Measurements from ENCODE around the gene IFT88.
"Not testable (repeated sequence)": the region's sequence is repeated elsewhere in the genome, so short reads cannot be mapped to it uniquely, and the experiment has no call there.

Gene IFT88

DNA sequence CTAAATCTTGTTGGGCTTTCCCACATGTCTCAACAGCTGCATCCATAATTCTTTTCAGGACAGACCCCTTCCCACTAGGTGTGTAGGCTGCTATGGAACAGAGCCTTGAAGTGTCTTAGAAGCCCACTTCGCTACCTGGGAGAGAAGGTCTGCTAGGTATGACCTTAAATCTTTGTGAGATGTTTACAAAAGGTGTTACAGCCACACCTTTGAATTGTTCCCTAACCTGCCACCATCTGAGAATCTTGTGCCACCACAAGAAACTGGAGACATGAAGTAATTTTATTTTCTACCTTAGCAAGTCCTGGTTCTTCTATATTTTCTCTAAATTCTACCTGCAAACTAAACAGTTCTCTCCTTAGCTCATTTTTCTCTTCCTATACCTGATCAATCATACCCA, 69.1 kb downstream of the IFT88 start:
- DNase-seq (ENCODE audit: low spot score), result no peak

DNA sequence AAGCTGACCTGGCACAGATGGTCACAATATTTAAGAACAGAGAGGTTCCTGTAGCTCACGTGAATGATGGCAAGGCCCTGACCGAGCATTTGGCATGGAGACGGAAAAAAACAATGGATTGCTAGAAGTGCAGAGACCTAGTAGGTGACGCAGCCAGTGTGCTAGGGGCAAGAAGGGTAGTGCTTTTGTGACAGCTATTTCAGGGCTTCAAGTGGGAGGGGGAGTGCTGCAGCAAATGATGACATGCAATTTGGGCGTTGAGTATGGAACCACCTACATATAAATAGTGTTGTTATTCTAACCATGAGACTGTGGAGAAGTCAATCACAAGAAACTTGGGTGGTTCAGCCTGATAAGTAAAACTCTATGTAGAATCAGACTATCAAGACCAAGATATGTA, 70.9 kb downstream of the IFT88 start:
- no peak for DNase-seq (ENCODE audit: low spot score)

GRCh38 chr13:20647758-20648157, 80.8 kb downstream of the IFT88 start:
- no peak for DNase-seq (ENCODE audit: low spot score)

GRCh38 chr13:20652946-20653345, 86.0 kb downstream of the IFT88 start:
- DNase-seq (ENCODE audit: low spot score), result no peak

- DNase-seq (ENCODE audit: low spot score), result no peak
Observed at GRCh38 chr13:20654156-20654555, 87.2 kb downstream of the IFT88 start.

DNA sequence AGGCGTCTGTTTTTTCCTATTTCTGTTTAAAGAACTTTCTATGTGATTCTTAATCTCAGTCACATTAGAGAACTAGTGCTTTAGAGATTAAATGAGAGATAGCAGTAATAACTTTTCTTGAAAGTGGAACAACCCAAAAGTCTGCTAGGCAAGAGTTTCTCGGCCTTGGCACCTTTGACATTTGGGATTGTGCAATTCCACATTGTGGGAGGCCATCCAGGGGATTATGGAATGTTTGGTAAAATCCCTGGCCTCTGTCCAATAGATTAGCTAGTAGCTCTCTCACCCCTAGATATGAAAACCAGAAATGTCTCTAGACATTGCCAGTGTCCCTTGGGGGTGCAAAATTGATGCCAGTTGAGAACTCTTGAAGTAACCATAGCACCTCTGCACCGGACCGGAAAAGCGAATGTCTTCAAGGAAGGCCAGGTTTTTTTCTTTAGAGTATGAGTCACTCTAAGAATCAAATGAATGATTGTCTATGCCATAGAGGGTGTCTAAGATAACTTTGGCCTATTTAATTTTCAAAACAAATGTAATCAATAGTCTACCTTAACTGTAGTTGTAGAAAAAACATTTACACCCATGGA, 91.6 kb downstream of the IFT88 start:
- no peak for DNase-seq (ENCODE audit: low spot score)

DNA sequence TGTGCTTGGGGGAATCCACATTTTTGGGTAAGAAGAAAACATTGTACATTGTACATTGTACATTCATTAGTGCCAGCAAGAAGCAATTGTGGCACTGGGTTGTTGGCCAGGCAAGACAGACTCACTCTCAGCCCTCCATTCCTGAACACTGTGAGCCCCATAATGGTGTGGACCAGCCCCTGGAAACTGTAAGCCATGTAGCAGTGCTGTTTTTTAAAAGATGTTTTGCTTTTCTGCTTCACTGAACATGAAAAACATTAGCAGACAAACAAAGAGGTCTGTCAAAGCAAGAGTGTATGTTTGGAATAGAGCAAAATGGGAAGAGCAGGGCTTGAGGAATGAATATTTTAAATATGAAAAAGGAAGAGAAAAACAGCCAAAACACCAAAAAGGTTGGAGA, 97.4 kb downstream of the IFT88 start:
- DNase-seq (ENCODE audit: low spot score), result no peak

DNA sequence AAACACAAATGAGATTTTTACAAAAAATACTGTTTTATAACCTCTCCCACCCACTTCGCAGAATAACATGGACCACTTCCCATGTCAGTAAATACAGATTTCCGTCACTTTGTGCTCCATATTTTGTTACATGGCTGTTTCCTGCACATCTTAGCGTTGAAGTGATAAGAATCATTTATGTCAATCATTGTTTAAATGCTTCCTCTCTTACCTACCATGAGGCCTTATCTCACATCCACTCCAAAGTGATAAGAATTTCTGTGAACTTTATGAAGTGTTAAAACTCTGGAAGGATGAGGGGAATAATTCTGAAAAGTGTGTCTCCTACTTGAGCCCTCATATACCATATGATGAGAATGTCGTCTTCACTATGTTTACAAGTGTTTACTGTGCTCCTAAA, 100.0 kb downstream of the IFT88 start:
- DNase-seq (ENCODE audit: low spot score), result no peak

DNA sequence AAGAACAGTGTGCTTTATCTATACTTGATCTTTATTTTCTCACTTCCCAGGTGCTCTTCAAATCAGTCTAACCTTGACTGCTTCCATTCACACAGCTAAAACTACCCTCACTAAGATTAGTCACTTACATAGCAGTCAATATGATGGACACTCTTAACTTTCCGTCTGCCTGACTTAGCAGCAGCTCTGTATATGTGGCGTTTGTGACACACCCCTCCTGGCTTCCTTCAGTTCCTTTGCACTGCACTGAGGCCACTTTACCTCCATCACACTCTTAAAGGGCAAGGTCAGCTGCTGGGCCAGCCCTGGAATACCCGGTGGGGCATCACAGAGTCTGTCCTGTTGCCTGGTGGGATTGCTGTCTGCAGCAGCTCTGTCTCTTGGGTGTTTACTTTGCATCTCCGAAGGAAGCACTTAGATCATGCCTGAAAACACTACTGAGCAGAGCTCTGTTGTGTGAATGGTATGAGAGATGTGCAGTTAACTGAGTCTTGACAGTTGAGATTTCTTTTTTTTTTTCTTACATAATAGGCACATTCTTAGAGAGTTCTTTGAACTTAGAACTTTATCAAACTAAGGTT, 101.0 kb downstream of the IFT88 start:
- no peak for DNase-seq (ENCODE audit: low spot score)

- no peak for DNase-seq (ENCODE audit: low spot score)
Observed at GRCh38 chr13:20669162-20669561, 102.2 kb downstream of the IFT88 start.

DNA sequence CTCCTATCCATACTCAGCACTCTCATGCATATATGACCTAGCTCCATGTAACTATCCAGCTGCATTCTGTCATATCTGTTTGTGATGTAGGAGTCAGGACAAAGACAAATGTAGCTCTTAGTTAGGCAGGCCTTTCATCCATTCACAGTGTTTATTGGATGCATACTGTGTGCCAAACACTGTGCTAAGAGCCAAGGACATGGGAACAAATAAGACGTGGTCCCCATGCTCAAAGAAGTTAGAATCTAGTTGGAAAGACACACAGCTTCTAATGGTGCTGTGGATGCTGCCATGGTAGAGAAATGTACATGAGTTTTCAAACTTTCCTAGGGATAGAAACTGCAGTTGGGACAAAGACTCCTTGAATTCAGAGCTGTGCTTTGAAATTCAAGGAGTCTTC, 104.8 kb downstream of the IFT88 start:
- DNase-seq (ENCODE audit: low spot score), result no peak

DNA sequence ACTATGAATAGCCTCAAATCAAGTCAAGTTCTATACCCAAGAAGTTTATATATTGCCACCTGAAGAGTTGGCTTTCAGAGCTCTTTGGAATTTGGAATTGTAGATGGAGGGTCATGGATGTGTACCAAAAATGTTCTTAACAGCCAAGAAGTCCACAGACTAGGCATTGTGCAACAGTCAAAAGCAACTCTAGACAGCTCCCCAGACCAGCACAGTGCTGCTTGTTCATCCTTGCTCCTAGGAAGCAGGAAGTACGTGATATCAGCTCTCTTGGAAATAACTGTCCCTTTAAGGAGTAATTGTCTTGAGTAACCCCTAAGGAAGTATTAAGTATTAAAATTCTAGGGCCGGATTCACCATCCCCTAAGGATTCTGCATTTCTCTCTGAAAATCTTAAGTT, 105.8 kb downstream of the IFT88 start:
- no peak for DNase-seq (ENCODE audit: low spot score)

- no peak for DNase-seq (ENCODE audit: low spot score)
Observed at GRCh38 chr13:20673715-20674114, 106.8 kb downstream of the IFT88 start.

DNA sequence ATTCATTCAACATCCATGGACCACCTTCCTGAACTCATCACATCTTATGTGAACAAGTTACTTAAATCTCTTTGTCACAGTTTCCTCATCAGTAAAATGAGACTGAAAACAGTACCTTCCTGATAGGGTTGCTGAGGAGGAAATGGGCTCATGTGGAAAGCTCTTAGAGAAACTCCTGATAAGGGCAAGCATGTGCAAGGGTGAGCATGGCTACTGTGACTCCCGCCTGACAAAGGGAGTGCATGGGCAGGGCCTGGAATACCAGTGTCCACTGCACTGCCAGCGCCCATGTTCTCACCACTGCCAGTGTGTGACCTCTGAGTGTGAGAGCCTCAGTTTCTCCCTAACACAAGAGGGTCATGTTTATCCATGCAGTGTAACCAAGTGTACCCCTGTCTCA, 109.3 kb downstream of the IFT88 start:
- no peak for DNase-seq (ENCODE audit: low spot score)

DNA sequence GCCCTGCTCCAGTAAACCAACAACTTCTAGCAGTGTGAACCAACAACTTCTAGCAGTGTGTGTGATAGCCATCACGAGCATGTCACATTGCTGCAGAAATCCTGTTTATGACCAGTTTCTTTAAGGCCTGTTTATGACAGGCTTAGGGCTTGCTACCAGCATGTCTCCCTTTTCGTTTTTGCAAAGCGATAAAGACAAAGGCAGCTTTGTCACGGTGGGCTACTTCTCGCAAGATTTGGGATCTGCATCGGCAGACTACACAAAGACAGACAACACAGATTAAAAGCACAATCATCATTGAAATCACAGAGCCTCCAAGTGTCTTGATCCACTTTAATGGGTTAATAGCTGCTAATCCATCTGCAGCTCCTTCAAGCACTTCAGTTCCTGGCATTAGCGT, 111.6 kb downstream of the IFT88 start:
- DNase-seq (ENCODE audit: low spot score), result not testable (repeated sequence)

GRCh38 chr13:20679879-20680278, 112.9 kb downstream of the IFT88 start:
- no peak for DNase-seq (ENCODE audit: low spot score)

DNA sequence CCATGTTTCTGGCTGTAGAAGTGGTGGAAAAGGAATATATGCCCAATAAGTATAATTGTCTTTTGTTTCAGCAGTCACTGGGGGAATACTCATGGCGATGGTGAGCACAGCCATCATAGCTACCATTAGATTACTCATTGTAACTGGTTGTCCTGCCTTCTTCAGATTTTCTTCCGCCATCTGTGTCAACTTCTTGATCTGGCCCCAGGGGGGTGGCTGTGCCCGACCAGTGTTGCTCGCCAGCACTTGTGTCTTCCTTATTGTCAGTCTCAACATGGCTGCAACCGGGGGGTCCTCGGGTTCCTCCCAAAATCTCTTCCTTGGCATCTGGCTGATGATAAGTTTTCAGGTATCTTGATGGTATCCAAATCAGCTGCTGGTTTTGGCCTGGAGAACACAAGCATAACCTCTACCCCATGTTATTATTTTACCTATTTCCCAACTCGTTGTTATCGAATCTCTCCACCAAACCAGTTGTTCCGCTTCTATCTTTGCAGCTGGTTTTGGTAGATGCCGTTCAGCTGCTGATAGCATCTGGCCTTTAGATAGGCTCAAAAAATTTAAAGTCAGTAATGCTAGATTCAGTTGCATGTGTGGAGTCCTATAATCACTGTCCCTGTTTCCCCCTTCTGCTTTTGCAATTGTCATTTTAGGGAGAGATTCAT, 113.6 kb downstream of the IFT88 start:
- no peak for DNase-seq (ENCODE audit: low spot score)

- DNase-seq (ENCODE audit: low spot score), result not testable (repeated sequence)
Observed at GRCh38 chr13:20681481-20681880, 114.5 kb downstream of the IFT88 start.

DNA sequence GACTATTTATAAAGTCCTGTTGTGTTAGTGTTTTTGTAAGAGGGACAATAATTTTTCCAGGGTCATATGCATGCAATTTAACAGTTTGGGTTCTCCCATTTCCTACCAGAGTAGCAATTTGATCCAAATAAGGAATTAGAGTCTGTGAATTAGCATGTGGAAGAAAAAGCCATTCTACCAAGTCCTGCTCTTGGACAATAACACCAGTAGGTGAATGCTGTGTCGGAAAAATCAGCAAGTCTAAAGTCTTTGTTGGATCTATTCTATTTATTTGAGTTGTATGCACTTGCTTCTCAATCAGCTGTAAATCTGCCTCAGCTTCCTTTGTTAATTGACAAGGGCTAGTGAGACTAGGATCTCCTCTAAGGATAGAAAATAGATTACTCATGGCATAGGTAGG, 115.1 kb downstream of the IFT88 start:
- DNase-seq (ENCODE audit: low spot score), result no peak

GRCh38 chr13:20684041-20684440, 117.1 kb downstream of the IFT88 start:
- no peak for DNase-seq (ENCODE audit: low spot score)

DNA sequence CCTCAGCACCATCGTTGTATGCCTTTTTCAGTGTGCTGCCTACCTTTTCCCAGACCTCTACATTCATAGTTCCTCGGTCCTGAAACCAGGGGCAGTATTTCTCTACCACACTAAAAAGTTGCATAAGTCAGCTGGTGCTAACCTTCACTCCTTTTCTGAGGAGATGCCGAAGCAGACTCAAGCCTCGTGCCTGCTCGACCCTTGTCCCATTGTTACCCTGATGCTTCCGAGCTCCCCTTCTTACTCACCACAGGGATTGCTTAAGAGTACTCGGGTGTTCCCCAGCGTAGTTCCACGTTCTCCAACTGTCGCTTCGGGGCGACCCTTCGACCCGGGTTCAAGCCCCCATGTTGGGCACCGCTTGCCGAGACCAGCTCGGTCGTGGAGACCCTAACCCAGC, 117.6 kb downstream of the IFT88 start:
- no peak for DNase-seq (ENCODE audit: low spot score)

DNA sequence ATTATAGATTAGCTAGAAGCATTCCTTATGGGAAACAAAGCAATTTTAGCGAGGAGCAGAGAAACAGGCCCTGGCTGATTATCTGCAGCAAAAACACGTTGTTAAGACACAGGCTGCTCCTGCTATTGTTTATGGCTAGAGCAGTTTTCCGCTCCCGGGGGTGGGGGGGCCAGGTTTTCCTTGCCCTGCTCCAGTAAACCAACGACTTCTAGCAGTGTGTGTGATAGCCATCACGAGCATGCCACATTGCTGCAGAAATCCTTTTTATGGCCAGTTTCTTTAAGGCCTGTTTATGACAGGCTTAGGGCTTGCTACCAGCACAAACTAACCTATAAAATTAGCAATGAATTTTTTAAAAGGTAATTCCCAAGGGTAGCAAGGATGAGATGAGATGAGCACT, 118.1 kb downstream of the IFT88 start:
- DNase-seq (ENCODE audit: low spot score), result no peak

DNA sequence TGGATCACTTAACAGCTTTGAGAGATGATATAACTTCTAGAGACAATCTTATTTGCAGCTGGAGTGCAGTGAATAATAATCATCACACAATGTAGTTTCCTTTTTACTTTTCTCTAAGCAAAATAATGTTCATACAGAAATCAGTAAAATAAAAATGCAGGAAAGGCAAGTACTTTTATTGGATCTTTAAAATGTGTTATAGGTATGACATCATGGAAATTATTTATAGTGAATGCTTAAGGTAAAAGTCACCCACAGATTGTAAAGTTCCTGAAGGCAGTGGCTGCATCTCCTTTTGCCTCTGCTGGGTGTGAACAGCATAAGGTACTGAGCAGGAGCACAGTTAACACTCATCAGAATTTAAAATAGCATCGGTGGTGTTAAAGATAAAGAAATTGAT, 119.2 kb downstream of the IFT88 start:
- DNase-seq (ENCODE audit: low spot score), result no peak
